Psoas muscle (tissue), 8 donors: ENCODE measurements around the gene PTPRM. TPM values are rescaled to one million over a fixed set of nuclear protein-coding genes. Genes with fewer than 3 reads are reported as not detected.
A peak's percentile ranks its signal among the peaks of the same experiment; 100 is the strongest.

Experiments used
- ATAC-seq, 4 donors: fragments of 200-7000 bp; cut with Tn5 transposase; one replicate each; pipeline ENCODE4 v1.9.1; 2020; ENCODE audit warnings: moderate library complexity in 3 of 4, mild to moderate bottlenecking in 2 of 4
- DNase-seq, 2 donors: peaks; one replicate each; pipeline ENCODE4 v3.0.0-alpha.2; 2020
- H3K27ac ChIP-seq: fragments of 200-600 bp; one replicate; pipeline ENCODE4 v1.8.0; 2022
- H3K27me3 ChIP-seq, 3 donors: fragments of 200-600 bp in 1 of 3; one replicate each; pipeline versions ENCODE4 v1.6.1 to v1.8.0; 2013 to 2022; ENCODE audit warnings: low read length in 2 of 3, mild to moderate bottlenecking in 2 of 3, moderate library complexity in 1 of 3; ENCODE audit not compliant: insufficient read depth in 3 of 3
- H3K36me3 ChIP-seq, 2 donors: fragments of 200-600 bp in 1 of 2; one replicate each; pipeline versions ENCODE4 v1.6.1 to v1.8.0; 2013 to 2022; ENCODE audit warnings: low read depth in 1 of 2, mild to moderate bottlenecking in 1 of 2, moderate library complexity in 1 of 2; ENCODE audit not compliant: insufficient read depth in 1 of 2
- H3K4me1 ChIP-seq: fragments of 200-600 bp; one replicate; pipeline ENCODE4 v1.8.0; 2022
- H3K4me3 ChIP-seq: fragments of 200-600 bp; one replicate; pipeline ENCODE4 v1.8.0; 2022; ENCODE audit warnings: mild to moderate bottlenecking
- H3K9me3 ChIP-seq: fragments of 200-600 bp; one replicate; pipeline ENCODE4 v1.8.0; 2022
- WGBS, 3 donors: extraction: QIAGEN DNeasy Blood & Tissue Kit; methylation state at CpG; one replicate each; pipeline versions ENCODE4 v1.1.6 to v1.1.7; 2013; 5-methylcytosine and 5-hydroxymethylcytosine counted together
- intact Hi-C, 2 donors: fragments of 100-400 bp; cut with DNase I; formaldehyde crosslinking; loops; one replicate each; pipeline versions ENCODE4 v1.11.0 to v1.14.2; 2022
- polyA plus RNA-seq, 3 donors: library from polyadenylated mRNA; stranded (reverse); fragments of 200-250 nt; gene quantifications; one replicate each; pipeline ENCODE4 v1.2.3, GENCODE V29; 2013
- total RNA-seq, 4 donors: library from RNA; stranded (reverse); fragmentation: NEBNext Ultra II Directional in 2 of 4; extraction: Animal tissue kit (Norgen Biotek cat#: 25700) in 2 of 4; gene quantifications; one replicate each; pipeline versions ENCODE4 v1.2.1 to v1.2.4, GENCODE V29; 2021 to 2023
- TF ChIP-seq, protein P1 (sequence below): fragments of 200-600 bp; IDR thresholded peaks from one replicate; pipeline ENCODE4 v1.8.0; 2022; ENCODE audit warnings: antibody characterized with exemption
- donor health status: healthy with polysubstance abuse.
- donor health status: DM: no; HTN: no; CAD: no; lungs with moderate emphysema.
- donor health status: Bipolar disorder and iron deficiency.
- donor health status: healthy.
- donor health status: DM: yes; HTN: yes; CAD: no.
- donor health status: DM: no; HTN: no; CAD: no.
- donor health status: DM: no; HTN: no; CAD: no.
- donor health status: DM: yes; HTN: yes; CAD: no.

PTPRM gene
- total and polyA plus RNA-seq, 7 donors: 27.4 to 78.9 (median 39.0) TPM

DNA sequence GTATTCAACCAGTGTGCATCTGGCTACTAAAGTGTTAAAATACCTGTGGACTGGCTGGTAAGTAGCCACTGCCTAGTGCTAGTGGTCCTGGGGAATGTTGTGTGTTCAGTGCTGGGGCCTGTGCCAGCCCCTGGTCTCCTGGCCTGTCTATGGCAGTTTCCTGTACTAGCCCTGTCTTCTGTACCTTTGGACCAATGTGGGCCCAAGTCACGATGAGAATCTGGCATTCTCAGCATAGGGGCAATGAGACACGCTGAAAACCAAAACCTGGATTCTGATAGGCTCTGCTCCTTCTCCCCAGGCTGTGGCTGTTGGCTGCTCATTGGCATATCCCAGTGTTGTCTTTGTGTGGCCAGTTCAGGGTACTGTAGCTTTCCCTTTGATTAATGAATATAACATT, 170.4 kb downstream of the PTPRM start:
- H3K36me3 ChIP-seq: no peaks in the 10 kb centered on the region
- intact Hi-C loops: no loop called here
- no peak overlapping the region for H3K27ac ChIP-seq
- no peaks in the 10 kb centered on the region for H3K27me3 ChIP-seq
- H3K4me1 ChIP-seq: peaks cover 27% of the 10 kb centered on the region
- H3K9me3 ChIP-seq: peaks cover 4% of the 10 kb centered on the region
- no peak for DNase-seq
- WGBS, 3 donors: 60 to 76% (median 60%) methylated on average over 2 of the region's 2 CpGs
- ATAC-seq: peak in 1 of 4 donors; percentile 23
- H3K4me3 ChIP-seq: no peak overlapping the region
- TF ChIP-seq, protein P1, sequence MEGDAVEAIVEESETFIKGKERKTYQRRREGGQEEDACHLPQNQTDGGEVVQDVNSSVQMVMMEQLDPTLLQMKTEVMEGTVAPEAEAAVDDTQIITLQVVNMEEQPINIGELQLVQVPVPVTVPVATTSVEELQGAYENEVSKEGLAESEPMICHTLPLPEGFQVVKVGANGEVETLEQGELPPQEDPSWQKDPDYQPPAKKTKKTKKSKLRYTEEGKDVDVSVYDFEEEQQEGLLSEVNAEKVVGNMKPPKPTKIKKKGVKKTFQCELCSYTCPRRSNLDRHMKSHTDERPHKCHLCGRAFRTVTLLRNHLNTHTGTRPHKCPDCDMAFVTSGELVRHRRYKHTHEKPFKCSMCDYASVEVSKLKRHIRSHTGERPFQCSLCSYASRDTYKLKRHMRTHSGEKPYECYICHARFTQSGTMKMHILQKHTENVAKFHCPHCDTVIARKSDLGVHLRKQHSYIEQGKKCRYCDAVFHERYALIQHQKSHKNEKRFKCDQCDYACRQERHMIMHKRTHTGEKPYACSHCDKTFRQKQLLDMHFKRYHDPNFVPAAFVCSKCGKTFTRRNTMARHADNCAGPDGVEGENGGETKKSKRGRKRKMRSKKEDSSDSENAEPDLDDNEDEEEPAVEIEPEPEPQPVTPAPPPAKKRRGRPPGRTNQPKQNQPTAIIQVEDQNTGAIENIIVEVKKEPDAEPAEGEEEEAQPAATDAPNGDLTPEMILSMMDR: no peak

DNA sequence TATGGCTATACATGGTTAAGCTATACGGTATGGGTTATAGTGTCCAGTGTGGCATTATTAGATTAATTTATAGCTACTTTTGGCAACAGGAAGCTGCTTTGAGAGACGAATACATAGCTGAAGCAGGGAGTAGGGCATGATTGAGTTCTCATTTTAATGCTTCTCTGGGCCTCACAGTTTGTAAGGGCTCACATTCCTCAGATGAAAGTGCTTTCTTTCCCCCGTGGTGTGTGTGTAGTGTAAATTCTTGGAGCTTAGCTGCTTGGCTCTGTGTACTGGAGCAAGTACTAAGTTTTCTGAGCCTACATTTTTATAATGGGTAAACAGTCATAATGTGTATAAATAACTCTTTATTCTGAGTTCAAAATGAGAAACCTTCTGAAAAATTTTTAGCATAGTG, 173.7 kb downstream of the PTPRM start:
- H3K27ac ChIP-seq: no peak overlapping the region
- TF ChIP-seq, protein P1: no peak
- peaks cover 34% of the 10 kb centered on the region for H3K4me1 ChIP-seq
- no peak overlapping the region for H3K4me3 ChIP-seq
- intact Hi-C loops: no loop called here
- DNase-seq (no peak), ATAC-seq (peak in 2 of 4 donors; percentile 22 to 40)
- 22 to 31% (median 23%) methylated on average over 3 of the region's 3 CpGs for WGBS, 3 donors
- H3K36me3 ChIP-seq: no peaks in the 10 kb centered on the region
- H3K9me3 ChIP-seq: no peaks in the 10 kb centered on the region
- H3K27me3 ChIP-seq: no peaks in the 10 kb centered on the region

DNA sequence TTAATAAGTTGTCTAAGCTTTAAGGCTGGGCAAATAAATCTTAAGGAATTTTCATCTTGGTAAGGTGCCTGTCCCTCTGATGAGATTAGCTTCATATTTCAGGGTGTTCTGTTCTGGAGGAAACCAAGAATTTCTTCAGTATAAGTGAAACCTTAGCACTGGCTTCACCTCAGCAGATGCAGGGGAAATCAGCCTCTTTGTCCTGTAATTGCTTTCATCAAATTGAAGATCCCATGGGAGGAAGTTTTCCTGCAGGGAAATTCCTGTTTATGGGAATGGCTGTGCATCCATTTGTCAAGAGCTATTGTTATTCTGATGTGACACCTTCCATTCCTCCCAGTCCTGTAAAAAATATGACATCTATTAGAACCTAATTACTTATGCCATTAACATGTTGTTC, 174.5 kb downstream of the PTPRM start:
- H3K27ac ChIP-seq: no peak overlapping the region
- ATAC-seq: peak in 1 of 4 donors; percentile 25
- TF ChIP-seq, protein P1: no peak
- intact Hi-C loops: no loop called here
- no peak overlapping the region for H3K4me3 ChIP-seq
- DNase-seq: no peak
- no peaks in the 10 kb centered on the region for H3K36me3 ChIP-seq
- H3K27me3 ChIP-seq: no peaks in the 10 kb centered on the region
- peaks cover 37% of the 10 kb centered on the region for H3K4me1 ChIP-seq
- H3K9me3 ChIP-seq: peaks cover 3% of the 10 kb centered on the region

DNA sequence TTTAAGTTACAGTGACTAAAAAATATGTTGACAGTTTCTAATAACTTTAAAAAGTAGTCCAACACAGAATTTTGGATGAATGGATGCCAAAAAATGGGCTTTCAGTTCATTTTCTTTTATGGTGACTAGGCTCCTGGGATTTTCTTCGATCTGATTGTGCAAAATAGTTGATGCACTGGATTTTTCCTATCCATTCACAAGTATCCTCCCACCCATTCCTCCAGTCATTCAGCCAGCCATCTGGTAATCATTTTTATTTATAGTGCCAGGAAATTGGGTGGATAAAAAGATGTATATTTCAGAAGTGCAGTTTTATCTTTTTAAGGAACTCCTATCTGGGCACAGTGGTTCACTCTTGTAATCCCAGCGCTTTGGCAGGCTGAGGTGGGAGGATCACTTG, 175.1 kb downstream of the PTPRM start:
- H3K27me3 ChIP-seq: no peaks in the 10 kb centered on the region
- WGBS, 3 donors: 60 to 80% (median 79%) methylated on average over 2 of the region's 2 CpGs
- H3K27ac ChIP-seq: no peak overlapping the region
- ATAC-seq (no peak), DNase-seq (no peak)
- peaks cover 43% of the 10 kb centered on the region for H3K4me1 ChIP-seq
- no peak overlapping the region for H3K4me3 ChIP-seq
- H3K36me3 ChIP-seq: no peaks in the 10 kb centered on the region
- peaks cover 3% of the 10 kb centered on the region for H3K9me3 ChIP-seq
- intact Hi-C loops: no loop called here
- TF ChIP-seq, protein P1: no peak

DNA sequence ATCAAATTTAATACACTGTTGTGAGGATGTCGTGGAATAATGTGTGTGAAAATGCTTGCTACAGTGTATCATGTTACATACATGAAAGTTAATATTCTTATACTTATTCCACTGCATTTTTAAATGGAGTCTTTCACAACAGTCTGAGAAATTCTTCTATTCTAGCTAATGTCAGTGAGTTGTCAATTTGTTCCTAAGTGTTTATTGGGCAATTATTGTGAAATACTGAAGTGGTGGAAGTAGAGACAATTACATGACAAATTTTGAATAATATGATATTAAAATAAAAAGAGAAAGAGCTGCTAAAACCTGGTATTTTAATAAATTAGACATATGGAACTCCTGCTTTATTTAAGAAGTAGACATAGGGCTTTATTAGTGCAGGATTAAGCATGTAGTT, 176.1 kb downstream of the PTPRM start:
- peaks cover 52% of the 10 kb centered on the region for H3K4me1 ChIP-seq
- H3K9me3 ChIP-seq: peaks cover 3% of the 10 kb centered on the region
- no peaks in the 10 kb centered on the region for H3K27me3 ChIP-seq
- intact Hi-C loops: no loop called here
- TF ChIP-seq, protein P1: no peak
- DNase-seq (no peak), ATAC-seq (peak in 1 of 4 donors; percentile 32)
- H3K36me3 ChIP-seq: no peaks in the 10 kb centered on the region
- 18 to 36% (median 26%) methylated on average over 1 of the region's 1 CpG for WGBS, 3 donors
- no peak overlapping the region for H3K4me3 ChIP-seq
- H3K27ac ChIP-seq: no peak overlapping the region
